K562 (cell line): ENCODE data around the gene STRIP1. TPM values are rescaled to one million over a fixed set of nuclear protein-coding genes. Genes with fewer than 3 reads are reported as not detected.

Source experiments
- ATAC-seq: fragments of 200-7000 bp; cut with Tn5 transposase; 3 replicates; pipeline ENCODE4 v1.9.1; 2020; ENCODE audit warnings: moderate library complexity
- BruUV-seq: library from RNA; stranded (reverse); fragments of 400-500 nt; replicated peaks from 2 replicates; lab custom pipeline; 2021; lab: Mats Ljungman, UMichigan
- CTCF ChIA-PET: fragments of 300-600 bp; formaldehyde crosslinking; extraction: SDS; loops from one replicate; lab custom pipeline; 2021; ENCODE audit warnings: low intra/inter-chr PET ratio; lab: Yijun Ruan, JAX
- POLR2A ChIA-PET: fragments of 300-600, 350-650 bp; sonication (Branson Sonifier 250); formaldehyde crosslinking; extraction: SDS; loops from one replicate; lab custom pipeline; 2021; ENCODE audit warnings: antibody characterized with exemption, inconsistent platforms; lab: Yijun Ruan, JAX
- DNase-seq, 4 experiments: peaks; one replicate each; pipeline versions ENCODE4 v3.0.0 to v3.0.0-alpha.2; 2011 to 2018; ENCODE audit warnings: low spot score in 3 of 4, mixed read lengths in 3 of 4; ENCODE audit errors: extremely low read depth in 1 of 4
- FAIRE-seq: peaks from 2 replicates; lab custom pipeline; 2011; peaks lifted over from hg19 to GRCh38; lab: Jason Lieb, UNC
- H2AFZ ChIP-seq: 2 replicates; pipeline ENCODE4 v1.6.0; 2011; ENCODE audit warnings: low read depth, low read length, control low read depth, inconsistent platforms
- H3K27ac ChIP-seq: fragments of 200-600 bp; 3 replicates; pipeline ENCODE4 v1.8.0; 2011; ENCODE audit warnings: low read depth, mild to moderate bottlenecking, control low read depth, inconsistent platforms, low read length, moderate library complexity, mixed read lengths; ENCODE audit errors: extremely low read depth
- H3K27me3 ChIP-seq, 2 experiments: fragments of 300-600 bp in 1 of 2; 2 replicates in 1 of 2; 3 replicates in 1 of 2; pipeline versions ENCODE4 v1.6.0 to v1.8.0; 2011; ENCODE audit warnings: inconsistent platforms in 2 of 2, low read length in 2 of 2, mild to moderate bottlenecking in 1 of 2, mixed read lengths in 1 of 2, moderate library complexity in 1 of 2; ENCODE audit not compliant: control insufficient read depth in 2 of 2, insufficient read depth in 2 of 2
- H3K36me3 ChIP-seq: fragments of 300-600 bp; 3 replicates; pipeline ENCODE4 v1.8.0; 2011; ENCODE audit warnings: mild to moderate bottlenecking, low read length, inconsistent platforms; ENCODE audit not compliant: control insufficient read depth, insufficient read depth
- H3K4me1 ChIP-seq, 2 experiments: fragments of 200-600 bp in 1 of 2; replicated peaks in 1 of 2; 2 replicates in 1 of 2; 3 replicates in 1 of 2; pipeline versions ENCODE4 v1.5.1 to v1.8.0; 2011; ENCODE audit warnings: inconsistent platforms in 2 of 2, low read length in 2 of 2, mild to moderate bottlenecking in 1 of 2, mixed read lengths in 1 of 2, moderate library complexity in 1 of 2; ENCODE audit not compliant: control insufficient read depth in 2 of 2, insufficient read depth in 2 of 2
- H3K4me2 ChIP-seq: 2 replicates; pipeline ENCODE4 v1.6.1; 2011; ENCODE audit warnings: low read length, control low read depth, inconsistent platforms, mixed read lengths; ENCODE audit not compliant: insufficient read depth
- H3K4me3 ChIP-seq: fragments of 200-600 bp; sonication (generic), shearing (Covaris generic); 2 replicates; pipeline ENCODE4 v1.5.1; 2016; ENCODE audit warnings: control low read depth, inconsistent platforms
- H3K79me2 ChIP-seq: fragments of 200-600 bp; 3 replicates; pipeline ENCODE4 v1.8.0; 2011; ENCODE audit warnings: low read length, inconsistent platforms; ENCODE audit not compliant: control insufficient read depth, insufficient read depth
- H3K9ac ChIP-seq, 2 experiments: 2 replicates each; pipeline versions ENCODE4 v1.6.0 to v1.6.1; 2011; ENCODE audit warnings: low read depth in 2 of 2, low read length in 2 of 2, control low read depth in 1 of 2, inconsistent platforms in 1 of 2, mild to moderate bottlenecking in 1 of 2, mixed read lengths in 1 of 2; ENCODE audit not compliant: insufficient read depth in 1 of 2
- H3K9me1 ChIP-seq: one replicate; pipeline ENCODE4 v1.6.0; 2011; ENCODE audit warnings: inconsistent platforms, mild to moderate bottlenecking, low read length, moderate library complexity; ENCODE audit not compliant: control insufficient read depth, insufficient read depth
- H3K9me3 ChIP-seq: replicated peaks from 2 replicates; pipeline ENCODE4 v1.5.1; 2011; ENCODE audit warnings: low read depth, low read length, inconsistent platforms; ENCODE audit not compliant: control insufficient read depth, insufficient read depth
- H4K20me1 ChIP-seq: replicated peaks from 2 replicates; pipeline ENCODE4 v1.6.1; 2011; ENCODE audit warnings: low read length, inconsistent platforms, mixed read lengths; ENCODE audit not compliant: control insufficient read depth, insufficient read depth
- HDAC3 ChIP-seq: fragments of 450-650 bp; IDR thresholded peaks from 2 replicates; pipeline ENCODE4 v1.6.1; 2018; ENCODE audit warnings: borderline replicate concordance, mild to moderate bottlenecking, moderate library complexity; ENCODE audit not compliant: partially characterized antibody
- LCOR ChIP-seq: sonication (generic); formaldehyde crosslinking; IDR thresholded peaks from 2 replicates; pipeline ENCODE4 v1.8.0; 2022; ENCODE audit warnings: mild to moderate bottlenecking, missing genetic modification reagents
- ZNF121 ChIP-seq: sonication (generic); formaldehyde crosslinking; conservative IDR thresholded peaks from 2 replicates; pipeline ENCODE4 v1.8.0; 2022; ENCODE audit warnings: missing genetic modification reagents
- WGBS: fragments of 100-300 bp; shearing (Covaris generic); methylation state at CpG from one replicate; pipeline ENCODE4 v1.1.6; 2016; ENCODE audit warnings: low coverage, mixed read lengths; ENCODE audit not compliant: insufficient coverage; ENCODE audit errors: missing lambda C conversion rate; 5-methylcytosine and 5-hydroxymethylcytosine counted together
- in situ Hi-C: fragments of 300-500 bp; cut with MboI; formaldehyde crosslinking; loops from 4 replicates; pipeline ENCODE4 v1.15.0; 2018; ENCODE audit warnings: inconsistent platforms, mixed read lengths
- intact Hi-C: fragments of 100-400 bp; cut with micrococcal nuclease; formaldehyde crosslinking; loops from 2 replicates; pipeline ENCODE4 v1.14.2; 2022
- polyA plus RNA-seq, 8 experiments: library from polyadenylated mRNA; depleted of rRNA in 4 of 8; stranded (reverse) in 5 of 8; unstranded in 3 of 8; fragments of >200 nt; fragmentation: Nextera tagmentation in 2 of 8; fragmentation: Illumina TruSeq in 1 of 8; extraction: Ambion mirVana in 2 of 8; extraction: Trizol in 1 of 8; gene quantifications; 2 replicates each; pipeline versions ENCODE4 v1.2.1 to v1.2.3, GENCODE V29; 2011 to 2014; ENCODE audit warnings: inconsistent platforms in 1 of 8, missing spikeins in 1 of 8
- total RNA-seq, 7 experiments: library from RNA; depleted of rRNA in 6 of 7; stranded (reverse); fragments of >200 nt in 6 of 7; fragmentation: Illumina TruSeq in 2 of 7; extraction: Trizol in 2 of 7; gene quantifications; 2 replicates each; pipeline versions ENCODE4 v1.2.1 to v1.2.3, GENCODE V29; 2011 to 2021; ENCODE audit warnings: low replicate concordance in 1 of 7
- TF ChIP-seq, protein P1 (sequence below): fragments of 450-650 bp; formaldehyde crosslinking; IDR thresholded peaks from 2 replicates; pipeline ENCODE4 v1.4.0; 2022; ENCODE audit warnings: missing genetic modification characterization

Gene STRIP1
- total and polyA plus RNA-seq, 9 of the 15 experiments (the other 6 are each of a cell fraction or from before 2014, with no cell fraction given): 9.9 to 42.3 (median 32.0) TPM

DNA sequence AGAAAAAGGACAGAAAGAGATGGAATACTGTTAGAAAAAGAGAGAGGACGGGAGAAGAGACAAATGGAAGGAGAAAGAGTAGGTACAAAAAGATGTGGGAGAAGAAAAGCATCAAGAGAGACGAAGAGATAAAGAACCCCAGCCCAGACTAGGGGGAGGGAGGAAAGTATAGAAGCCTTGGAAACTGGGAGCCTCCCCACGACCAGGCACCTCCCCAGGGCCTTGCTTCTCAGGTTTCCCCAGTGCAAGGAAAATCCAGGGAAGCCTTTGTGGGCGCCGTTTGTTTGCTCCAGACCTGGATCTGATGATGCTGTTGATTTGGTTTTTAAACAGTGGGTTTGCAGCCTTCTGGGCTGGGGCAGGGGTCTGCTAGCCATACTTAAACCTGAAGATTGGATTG lies 51.2 kb downstream of the STRIP1 start:
- Histone ChIP-seq H3K4me3 (no peak overlapping the region), H3K9ac (no peak overlapping the region), H3K4me1 (peaks cover 13 to 24% of the 10 kb centered on the region in 2 experiments), H3K79me2 (no peaks in the 10 kb centered on the region), H3K27ac (no peak overlapping the region), H3K36me3 (no peaks in the 10 kb centered on the region), H3K27me3 (peaks cover 30 to 57% of the 10 kb centered on the region in 2 experiments), H2AFZ (no peak overlapping the region), H3K4me2 (no peak overlapping the region), H3K9me1 (peaks cover 5% of the 10 kb centered on the region), H4K20me1 (no peaks in the 10 kb centered on the region; the same call in 1 of the 2 replicates), H3K9me3 (no peaks in the 10 kb centered on the region)
- BruUV-seq: no TSS peak
- ChIA-PET POLR2A (no interaction called here), CTCF (no interaction called here)
- FAIRE-seq: no peak
- no peak for TF ChIP-seq ZNF121 (CRISPR knock-in tag)
- TF ChIP-seq, protein P1, sequence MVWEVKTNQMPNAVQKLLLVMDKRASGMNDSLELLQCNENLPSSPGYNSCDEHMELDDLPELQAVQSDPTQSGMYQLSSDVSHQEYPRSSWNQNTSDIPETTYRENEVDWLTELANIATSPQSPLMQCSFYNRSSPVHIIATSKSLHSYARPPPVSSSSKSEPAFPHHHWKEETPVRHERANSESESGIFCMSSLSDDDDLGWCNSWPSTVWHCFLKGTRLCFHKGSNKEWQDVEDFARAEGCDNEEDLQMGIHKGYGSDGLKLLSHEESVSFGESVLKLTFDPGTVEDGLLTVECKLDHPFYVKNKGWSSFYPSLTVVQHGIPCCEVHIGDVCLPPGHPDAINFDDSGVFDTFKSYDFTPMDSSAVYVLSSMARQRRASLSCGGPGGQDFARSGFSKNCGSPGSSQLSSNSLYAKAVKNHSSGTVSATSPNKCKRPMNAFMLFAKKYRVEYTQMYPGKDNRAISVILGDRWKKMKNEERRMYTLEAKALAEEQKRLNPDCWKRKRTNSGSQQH (CRISPR knock-in tag): 0 out of 2 replicates have a peak, but pooled peaks have one; percentile 33
- no peak for TF ChIP-seq HDAC3
- no peak for TF ChIP-seq LCOR (CRISPR knock-in tag)
- intact Hi-C loops (no loop called here), in situ Hi-C loops (no loop called here)
- no peak for DNase-seq
- WGBS: 3% methylated on average over 5 of the region's 5 CpGs
- no peak for ATAC-seq
